Stimulated activated CD4-positive, alpha-beta T cell treated with anti-CD3 and anti-CD28 coated beads, Interleukin-12 subunit alpha, Interleukin-12 subunit beta, amount 100 ng/mL, for 24 hours (primary cell): ENCODE measurements around the gene NUTM2B.
"Not testable (repeated sequence)": the region's sequence is repeated elsewhere in the genome, so short reads cannot be mapped to it uniquely, and the experiment has no call there.

Source experiments
- DNase-seq, 2 experiments: peaks; one replicate each; pipeline ENCODE4 v3.0.0-alpha.2; 2020; ENCODE audit warnings: low read depth in 2 of 2

The NUTM2B gene, protein sequence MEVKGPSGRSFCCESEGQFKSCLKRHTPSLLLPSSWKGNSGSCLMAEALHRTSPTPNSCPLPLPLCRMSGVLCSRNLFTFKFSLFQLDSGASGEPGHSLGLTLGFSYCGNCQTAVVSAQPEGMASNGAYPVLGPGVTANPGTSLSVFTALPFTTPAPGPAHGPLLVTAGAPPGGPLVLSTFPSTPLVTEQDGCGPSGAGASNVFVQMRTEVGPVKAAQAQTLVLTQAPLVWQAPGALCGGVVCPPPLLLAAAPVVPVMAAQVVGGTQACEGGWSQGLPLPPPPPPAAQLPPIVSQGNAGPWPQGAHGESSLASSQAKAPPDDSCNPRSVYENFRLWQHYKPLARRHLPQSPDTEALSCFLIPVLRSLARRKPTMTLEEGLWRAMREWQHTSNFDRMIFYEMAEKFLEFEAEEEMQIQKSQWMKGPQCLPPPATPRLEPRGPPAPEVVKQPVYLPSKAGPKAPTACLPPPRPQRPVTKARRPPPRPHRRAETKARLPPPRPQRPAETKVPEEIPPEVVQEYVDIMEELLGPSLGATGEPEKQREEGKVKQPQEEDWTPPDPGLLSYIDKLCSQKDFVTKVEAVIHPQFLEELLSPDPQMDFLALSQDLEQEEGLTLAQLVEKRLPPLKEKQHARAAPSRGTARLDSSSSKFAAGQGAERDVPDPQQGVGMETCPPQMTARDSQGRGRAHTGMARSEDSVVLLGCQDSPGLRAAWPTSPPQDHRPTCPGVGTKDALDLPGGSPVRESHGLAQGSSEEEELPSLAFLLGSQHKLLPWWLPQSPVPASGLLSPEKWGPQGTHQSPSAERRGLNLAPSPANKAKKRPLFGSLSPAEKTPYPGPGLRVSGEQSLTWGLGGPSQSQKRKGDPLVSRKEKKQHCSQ

DNA sequence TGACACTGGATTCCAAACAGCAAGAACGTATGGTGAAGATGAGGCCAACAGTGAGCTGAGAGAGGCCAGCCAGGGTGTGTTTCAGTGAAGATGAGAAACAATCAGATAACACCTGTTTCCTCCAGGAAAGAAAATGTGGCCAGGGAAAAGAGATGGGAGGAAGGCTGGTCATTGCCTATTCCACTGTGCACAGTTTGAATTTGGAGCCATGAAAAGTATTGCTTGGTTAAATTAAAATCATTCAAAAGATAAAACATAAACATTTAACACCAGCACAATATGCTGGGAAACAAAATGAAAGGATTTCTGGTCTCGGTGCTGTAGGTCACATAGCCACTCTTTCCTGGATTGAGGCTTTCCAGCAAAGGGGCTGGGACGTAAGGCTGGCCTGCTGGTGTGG lies at the start of gene NUTM2B:
Gene NUTM2B (plus strand): TSS at position 301 of the 400 bp plus-strand sequence. CDS start 383 bp downstream, outside the sequence.
- DNase-seq: not testable (repeated sequence)

DNA sequence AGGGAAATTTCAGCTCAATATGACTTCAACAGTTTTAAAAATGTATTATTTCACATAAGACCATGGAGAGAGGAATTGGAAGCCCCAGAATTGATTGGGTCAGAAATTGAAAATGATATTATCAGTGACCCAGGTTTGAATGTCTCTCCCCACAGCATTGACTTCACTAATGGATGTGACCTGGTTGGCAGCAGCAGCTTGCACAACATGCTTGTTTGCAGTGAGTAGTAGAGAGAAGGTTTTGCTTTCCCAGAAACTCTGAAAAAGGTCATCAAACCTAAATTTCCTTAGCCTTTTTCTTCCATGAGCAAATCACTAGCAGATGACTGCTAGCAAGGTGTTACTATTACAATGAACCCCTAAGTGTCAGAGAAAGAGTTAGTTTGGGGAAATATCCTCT lies 39.7 kb upstream of the NUTM2B start:
- not testable (repeated sequence) for DNase-seq

DNA sequence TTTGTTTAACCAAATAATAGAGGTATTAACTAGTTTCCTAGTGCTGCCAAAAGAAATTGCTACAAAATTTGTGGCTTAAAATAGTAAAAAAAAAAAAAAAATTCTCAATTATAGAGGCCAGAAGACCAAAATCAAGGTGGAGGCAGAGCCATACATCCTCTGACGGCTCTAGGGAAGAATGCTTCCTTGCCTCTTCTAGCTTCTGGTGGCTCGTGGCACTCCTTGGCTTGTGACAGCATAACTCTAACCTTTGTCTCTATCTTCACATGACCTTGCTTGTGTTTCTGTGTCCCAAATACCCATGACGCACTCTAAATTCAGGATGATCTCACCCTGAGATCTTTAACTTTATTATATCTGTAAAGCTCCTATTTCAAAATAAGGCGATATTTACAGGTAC lies 38.3 kb upstream of the NUTM2B start:
- DNase-seq: not testable (repeated sequence)

DNA sequence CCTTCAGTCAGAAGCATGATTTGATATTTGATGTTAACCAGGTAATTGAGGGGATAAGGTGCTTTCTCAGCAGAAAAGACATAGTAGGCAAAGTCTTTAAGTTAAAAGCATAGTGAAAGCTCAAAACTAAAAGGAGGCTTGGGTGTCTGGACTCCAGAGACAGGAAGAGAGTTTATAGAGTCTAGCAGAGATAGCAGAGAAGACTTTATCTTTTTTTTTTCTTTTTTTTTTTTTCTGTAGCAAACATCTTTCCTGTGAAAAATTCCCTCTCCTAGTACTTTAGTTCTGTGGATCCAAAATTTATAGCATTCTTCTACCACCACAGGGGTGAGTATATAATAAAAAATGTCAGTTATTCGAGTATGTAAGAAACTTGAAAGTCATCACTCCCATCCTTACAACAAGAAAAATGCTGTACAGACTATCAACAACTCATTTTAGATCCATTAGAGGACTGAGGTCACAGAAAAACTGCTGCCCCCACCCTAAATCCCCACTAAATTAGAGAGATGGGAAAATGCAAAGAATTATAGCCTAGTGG lies 33.7 kb upstream of the NUTM2B start:
- not testable (repeated sequence) for DNase-seq

GRCh38 chr10:79674878-79675277 lies 28.1 kb upstream of the NUTM2B start:
- not testable (repeated sequence) for DNase-seq

DNA sequence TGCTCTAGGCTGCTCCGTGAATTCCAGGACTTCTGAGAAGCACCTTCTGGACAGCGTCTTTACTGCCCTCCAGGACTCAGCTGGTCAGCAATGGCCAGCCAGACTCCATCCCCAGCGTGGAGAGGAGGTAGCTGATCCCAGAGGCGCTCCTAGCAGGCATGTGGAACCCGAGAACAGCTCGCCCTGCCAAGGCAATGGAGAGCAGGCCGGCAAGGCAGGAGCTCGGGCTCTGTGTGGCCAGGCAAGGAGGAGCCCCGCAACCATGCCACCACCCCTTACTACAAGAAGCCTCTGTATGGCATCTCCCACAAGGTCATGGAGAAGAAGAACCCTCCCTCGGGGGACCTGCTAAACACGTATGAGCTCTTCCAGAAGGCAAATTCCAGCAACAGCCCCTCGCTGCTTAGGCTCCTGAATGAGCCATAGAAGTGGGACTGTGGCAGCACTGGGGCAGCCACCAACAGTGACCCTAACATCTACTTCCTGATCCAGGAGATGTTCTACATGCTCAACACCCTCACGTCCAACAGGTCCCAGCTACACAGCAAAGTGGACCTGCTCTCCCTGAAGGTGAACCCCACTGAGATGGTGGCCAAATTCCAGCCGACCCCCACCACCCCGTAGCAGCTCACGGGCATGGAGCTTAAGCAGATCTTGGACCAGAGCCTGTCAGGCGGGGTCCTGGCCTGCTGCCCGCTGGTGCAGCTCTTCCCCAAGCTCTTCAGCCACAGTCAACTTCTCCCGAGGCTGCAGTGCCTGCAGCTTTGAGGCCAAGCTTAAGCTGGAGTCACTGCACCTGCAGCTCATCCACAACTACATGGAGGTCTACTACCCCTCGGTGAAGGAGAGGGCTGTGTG lies 19.8 kb upstream of the NUTM2B start:
- DNase-seq: not testable (repeated sequence)

DNA sequence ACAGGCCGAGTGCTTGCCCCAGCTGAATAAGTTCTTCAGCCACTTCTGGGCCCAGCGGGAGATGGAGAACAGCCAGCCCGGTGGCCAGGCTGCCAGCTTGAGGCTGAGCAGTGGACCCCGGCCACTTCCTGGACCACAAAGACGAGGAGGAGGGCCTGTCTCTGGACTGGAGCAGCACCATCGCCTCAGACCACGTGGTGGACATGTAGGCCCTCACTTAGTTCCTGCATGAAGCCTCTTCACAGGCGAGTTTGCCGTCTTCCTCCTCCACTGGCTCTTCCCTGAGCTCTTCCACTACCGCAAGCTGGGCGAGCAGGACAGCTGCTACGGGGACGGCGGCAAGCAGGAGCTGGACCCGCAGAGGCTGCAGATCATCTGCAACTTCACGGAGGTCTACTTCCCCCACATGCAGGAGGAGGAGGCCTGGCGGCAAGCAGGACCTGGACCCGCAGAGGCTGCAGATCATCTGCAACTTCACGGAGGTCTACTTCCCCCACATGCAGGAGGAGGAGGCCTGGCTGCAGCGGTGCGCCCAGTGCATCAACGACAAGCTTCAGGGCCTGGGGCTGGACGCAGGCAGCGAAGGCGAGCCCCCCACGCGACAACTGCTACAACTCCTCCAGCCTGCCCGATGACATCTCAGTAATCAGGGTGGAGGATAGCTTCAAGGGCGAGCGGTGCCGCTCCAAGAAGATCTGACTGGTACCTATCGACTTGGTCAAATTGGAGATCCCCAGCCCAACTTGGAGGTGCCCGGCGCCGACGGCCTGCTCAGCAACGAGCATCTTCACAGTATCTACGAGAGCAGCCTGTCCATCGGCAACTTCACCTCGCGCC lies 18.9 kb upstream of the NUTM2B start:
- DNase-seq: not testable (repeated sequence)

- DNase-seq: peak in 1 of 2 experiments; percentile 32
Observed at GRCh38 chr10:79685044-79685685, 17.9 kb upstream of the NUTM2B start.

DNA sequence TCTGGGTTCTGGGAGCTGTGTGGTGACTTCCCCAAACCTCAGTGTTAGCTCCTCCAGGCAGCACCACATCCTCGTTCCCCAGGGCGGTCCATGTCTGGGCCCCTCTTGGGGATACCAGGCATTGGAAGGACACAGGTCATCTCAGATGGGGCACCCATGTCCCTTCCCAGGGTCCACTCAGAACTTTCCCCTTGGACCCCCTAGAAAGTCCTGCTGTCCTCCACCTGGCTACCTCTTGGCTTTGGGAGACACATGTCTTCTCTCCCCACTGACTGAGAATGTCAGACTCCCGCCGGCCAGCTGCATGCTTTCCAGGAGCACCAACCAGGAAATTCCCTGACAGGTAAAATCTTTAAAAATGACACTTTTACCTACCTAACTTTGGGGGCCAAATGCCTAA lies 16.4 kb upstream of the NUTM2B start:
- not testable (repeated sequence) for DNase-seq

- not testable (repeated sequence) for DNase-seq
Observed at GRCh38 chr10:79687406-79688150, 15.4 kb upstream of the NUTM2B start.

DNA sequence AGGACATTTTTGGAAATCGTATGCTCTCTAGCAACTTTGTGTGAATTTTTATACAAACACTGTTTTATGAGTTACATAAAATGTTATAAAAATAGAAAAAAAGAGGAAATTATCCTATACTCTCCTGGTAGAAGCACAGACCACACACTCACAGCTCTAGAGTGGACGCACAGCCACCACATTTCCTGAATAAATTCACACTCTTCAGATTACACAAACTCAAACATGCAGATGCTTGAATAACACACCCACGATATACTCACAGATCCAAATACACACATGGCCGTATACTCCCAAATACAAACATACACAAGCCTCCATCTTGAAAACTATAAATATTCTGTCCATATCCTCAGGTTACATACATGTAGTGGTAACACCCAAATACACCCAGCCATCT lies 14.2 kb upstream of the NUTM2B start:
- not testable (repeated sequence) for DNase-seq

- not testable (repeated sequence) for DNase-seq
Observed at GRCh38 chr10:79696596-79696995, 6.4 kb upstream of the NUTM2B start.

- DNase-seq: not testable (repeated sequence)
Observed at GRCh38 chr10:79697141-79697540, 5.9 kb upstream of the NUTM2B start.

DNA sequence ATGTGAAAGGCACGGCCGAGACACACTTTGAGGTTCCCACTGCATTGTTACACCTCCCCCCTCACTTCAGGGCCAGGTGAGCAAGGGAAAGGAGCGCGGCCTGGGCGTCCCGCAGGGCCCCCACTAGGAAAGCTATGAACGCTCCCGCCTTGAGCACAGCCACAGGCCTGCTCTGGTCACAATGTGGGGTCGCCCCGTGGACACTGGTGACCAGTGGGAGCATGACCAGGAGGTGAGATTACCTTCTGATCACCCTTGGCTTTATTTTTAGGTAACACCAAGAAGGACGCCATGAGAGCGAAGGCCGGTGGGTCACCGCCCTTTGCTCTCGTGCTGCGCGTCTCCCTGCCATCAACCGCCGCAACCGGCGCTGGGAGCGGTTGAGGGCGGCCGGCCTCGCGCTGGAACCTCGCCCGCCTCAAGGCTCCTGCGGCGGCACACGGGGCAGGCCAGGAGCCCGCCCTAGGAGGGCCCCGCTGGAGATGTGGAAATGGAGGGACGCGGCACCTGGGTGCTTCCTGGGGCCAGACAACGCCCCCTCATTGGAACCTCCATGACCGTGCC lies 2.6 kb upstream of the NUTM2B start:
- DNase-seq: not testable (repeated sequence)

DNA sequence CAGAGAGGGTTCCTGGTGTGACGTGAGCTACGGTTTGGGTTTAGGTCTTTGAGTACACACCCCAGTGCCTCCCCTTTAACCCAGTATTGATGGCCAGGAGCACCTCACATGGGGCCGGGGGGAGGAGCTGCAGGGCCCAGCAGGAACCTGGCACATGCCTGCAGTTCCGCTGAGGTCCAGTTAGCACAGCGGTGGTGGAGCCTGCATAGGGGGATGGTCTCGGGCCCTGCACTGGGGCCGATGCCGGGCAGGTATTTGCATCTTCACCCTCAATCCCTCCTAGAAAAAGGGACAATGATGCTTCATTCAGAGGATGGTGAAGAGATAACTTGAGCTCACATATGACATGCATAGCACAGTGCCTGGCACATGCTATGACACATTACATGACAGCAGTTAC lies 4.0 kb downstream of the NUTM2B start:
- not testable (repeated sequence) for DNase-seq

GRCh38 chr10:79714976-79715375 lies 11.9 kb downstream of the NUTM2B start:
- DNase-seq: not testable (repeated sequence)

GRCh38 chr10:79716917-79717579 lies 14.0 kb downstream of the NUTM2B start:
- DNase-seq: not testable (repeated sequence)

- DNase-seq: not testable (repeated sequence)
Observed at GRCh38 chr10:79720000-79720399, 17.0 kb downstream of the NUTM2B start.
